GM18861 (cell line): ENCODE results near the gene DLGAP4.
"Not testable (repeated sequence)": the region's sequence is repeated elsewhere in the genome, so short reads cannot be mapped to it uniquely, and the experiment has no call there.

Source experiments
- ATAC-seq: cut with Tn5 transposase; IDR thresholded peaks from one replicate; pipeline ENCODE4 v1.9.1; 2021; ENCODE audit not compliant: unreplicated experiment

Gene DLGAP4

DNA sequence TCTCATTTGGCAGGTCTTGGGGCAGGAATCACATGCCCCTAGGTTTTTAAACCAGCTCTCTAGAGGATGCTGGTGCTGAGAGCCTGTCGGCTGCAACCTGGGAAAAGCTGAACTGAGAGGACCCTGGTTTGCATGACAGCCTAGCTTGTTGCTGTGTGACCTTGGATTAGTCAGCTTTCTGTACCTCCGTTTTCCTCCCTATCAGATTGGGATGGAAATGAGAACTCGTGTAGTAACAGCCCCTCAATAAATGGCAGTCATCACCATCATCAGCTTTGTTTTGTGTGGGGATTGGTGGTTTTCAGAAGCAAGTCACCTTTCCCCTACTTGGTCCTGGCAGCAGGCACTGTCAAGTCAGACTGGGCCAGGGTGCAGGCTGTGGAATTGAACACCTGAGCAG is 159.9 kb downstream of the DLGAP4 start:
- no peak for ATAC-seq

DNA sequence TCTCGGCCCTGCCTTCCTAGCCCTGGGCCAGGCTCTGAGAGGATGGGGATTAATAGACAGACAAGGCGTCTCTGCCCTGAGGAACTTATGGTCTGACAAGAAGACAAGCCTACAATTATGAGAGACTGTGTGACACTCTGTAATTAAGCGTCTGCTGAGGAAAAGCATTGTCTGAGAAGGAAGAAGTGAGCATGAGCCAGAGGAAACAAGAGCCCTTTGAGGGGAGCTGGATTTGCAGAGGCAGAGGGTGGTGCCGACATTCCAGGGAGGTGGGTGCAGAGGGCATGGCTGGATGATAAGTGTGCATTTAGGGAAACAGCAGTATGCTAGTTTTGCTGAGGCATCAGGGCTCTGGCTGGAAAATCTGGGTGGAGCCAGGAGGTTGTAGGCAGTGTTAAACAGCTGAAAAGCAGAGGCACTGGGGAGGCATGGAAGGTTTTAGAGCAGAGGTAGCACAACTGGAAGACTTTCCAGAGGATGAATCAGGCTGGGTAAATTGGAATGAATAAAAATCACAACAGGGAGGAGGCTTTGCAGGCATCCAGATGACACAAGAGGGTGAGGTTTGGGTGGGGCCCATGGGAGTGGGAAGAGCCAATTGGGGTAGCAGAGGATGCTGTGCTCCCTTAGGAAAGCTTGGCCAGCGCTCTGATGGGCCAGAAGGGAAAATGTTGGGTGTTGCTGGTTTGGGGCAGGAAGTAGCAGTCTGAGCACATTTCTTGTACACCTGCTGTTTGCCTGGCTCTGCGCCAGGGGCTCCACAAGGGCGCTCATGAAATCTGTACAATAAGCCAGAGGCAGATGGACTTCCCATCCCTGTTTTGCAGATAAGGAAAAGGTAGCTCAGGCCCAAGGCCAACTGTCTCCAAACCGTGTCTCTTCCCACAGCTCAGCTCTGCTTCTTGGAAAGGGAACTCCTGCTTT is 161.2 kb downstream of the DLGAP4 start:
- ATAC-seq: no peak

DNA sequence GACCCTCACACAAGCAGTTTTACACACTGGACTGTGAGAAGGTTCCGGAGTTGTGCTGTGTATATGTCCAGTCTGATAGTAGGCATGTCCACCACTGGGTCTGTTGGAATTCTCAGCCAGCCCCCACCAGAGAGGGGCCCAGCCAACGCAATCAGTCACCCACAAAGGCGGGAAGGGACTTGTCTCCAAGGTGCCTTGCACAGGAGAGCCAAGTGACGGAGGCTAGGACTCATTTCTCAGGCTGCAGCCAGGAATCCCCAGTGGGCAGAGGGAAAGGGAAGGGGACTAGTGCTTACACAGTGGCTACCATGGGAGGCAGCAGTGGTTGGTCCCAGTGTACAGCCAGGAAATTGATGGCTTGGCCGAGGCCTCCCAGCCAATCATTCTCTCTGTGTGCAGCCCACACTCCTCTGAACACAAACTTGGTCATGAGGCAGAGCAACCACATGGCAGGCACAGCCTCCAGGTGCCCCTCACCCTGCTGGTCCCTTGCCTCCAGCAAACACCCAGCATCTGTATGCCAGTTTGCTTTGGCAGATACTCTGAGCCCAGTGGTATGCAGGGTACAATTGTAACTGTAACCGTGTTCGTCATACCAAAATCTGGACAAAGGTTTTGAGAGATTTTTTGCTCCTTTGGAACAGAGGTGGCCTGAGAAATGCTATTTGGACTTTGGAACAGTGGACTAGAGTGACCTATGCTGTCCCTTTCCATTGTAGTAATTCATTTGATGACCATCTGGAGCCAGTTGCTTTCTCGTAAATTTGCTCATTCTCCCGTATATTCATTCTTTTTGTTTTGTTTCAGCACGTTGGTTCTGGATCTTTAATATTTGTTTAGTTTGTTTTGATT is 162.2 kb downstream of the DLGAP4 start:
- ATAC-seq: no peak

DNA sequence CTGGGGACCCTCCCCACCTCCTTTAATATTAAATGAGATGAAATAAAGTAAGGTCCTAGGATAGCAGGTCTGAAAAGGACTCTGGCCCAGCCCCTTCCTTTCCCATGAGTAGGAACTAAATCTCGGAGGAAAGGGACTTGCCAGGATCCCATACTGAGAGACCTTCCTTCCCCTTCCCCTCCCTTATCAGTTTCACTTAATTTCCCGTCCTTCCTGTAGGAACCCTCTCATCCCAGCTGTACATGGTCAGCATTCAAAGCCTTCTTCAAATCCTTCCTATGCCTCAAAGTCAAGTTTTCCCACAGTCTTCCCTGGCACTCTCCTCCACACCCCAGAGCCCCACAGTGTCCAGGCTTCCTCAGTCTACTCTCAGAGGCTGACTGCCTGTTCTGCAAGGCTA is 163.8 kb downstream of the DLGAP4 start:
- ATAC-seq: no peak

DNA sequence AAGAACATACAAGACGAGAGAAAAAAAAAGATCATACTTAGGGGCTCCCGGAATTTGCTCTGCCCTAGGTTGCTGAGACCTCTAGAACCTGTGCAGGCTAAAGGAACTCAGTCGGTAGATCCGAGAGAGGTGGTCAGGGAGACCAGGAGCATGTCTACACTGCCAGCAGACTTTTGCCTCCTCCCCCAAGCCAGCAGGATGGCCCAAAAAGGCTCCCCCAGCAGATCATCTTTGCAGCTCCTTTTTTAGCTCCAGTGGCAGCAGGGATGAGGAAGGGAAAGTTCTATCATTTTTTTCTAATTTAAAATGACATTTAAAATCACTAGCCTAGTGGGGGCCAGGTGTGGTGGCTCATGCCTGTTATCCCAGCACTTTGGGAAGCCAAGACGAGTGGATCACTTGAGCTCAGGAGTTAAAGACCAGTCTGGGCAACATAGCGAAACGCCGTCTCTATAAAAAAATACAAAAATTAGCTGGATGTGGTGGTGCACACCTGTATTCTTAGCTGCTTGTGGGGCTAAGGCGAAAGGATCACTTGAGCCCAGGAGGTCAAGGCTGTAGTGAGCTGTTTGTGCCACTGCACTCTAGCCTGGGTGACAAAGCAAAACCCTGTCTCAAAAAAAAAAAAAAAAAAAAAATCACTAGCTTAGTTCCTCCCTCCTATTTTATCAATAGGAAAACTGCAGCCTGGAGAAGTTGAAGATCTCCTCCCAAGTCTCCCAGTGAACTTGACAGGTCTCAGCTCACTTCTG is 165.9 kb downstream of the DLGAP4 start:
- ATAC-seq: no peak

DNA sequence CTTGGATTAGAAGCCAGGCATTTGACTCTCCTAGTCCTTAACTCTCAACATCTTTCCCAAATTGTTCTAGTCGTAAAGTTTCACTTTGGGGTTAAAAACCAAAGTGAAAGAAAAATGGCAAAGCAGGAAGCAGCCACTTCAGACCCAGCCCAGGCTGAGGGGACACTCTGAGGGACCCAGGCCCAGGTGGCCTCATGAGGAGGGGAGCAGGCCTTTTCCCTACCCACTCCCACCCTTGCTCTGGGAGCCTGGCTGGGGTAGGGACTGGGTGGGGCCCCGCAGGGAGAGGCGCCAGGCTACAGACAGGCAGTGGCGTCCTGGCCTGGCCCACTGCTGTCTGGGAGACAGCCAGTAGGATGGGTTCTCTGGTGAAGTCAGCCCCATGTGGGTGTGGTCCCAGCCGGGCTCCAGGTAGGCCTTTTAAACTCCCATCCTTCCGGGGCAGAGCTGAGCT is 166.5 kb downstream of the DLGAP4 start:
- no peak for ATAC-seq

DNA sequence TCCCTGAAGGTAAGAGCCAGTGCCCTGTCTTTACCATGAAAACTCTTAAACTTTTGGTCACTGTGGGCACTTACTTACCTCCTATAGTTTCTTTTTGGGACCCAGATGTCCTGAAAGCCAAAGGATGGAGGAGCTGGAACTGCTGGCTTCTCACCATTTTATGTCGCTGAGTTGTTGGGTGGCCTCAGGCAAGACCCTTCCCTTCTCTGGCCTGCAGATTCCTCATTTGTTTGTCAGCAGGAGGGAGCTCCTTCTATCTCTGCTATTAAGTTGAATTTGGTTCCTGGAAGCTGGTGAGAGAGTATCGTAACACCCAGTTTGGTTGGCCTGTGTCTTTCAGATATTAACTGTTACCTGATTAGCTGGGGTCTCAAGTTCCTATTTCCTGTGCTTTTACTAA is 167.0 kb downstream of the DLGAP4 start:
- no peak for ATAC-seq

DNA sequence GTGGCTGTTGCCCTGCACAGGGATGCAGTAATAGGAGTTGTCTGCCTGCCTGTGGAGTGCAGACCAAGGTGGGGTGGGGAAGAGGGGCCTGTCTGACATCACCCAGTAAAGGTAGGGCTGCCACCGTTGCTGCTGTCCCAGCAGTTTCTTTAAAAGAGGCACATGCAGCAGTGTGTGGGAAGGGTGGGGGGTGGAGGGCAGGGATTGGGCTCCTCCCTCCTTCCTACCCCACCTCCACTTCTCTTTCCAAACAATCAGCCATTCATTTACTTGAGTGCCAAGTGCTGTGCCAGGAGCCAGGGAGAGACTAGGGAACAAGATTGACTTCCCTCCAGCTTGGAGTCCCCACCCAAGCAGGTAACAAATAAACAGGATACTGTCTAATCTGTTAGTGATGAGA is 168.4 kb downstream of the DLGAP4 start:
- ATAC-seq: no peak

DNA sequence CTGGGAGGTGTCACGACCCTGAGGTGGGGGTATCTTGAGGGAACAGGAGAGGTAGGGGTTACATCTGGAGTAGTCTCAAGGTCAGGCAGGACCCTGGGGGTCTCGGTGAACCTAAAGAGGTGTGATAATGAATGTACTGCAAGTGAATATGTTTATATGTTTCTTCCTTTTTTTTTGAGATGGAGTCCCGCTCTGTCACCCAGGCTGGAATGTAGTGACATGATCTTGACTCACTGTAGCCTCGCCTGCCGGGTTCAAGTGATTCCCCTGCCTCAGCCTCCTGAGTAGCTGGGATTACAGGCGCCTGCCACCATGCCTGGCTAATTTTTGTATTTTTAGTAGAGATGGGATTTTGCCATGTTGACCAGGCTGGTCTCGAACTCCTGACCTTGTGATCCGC is 168.9 kb downstream of the DLGAP4 start:
- not testable (repeated sequence) for ATAC-seq

DNA sequence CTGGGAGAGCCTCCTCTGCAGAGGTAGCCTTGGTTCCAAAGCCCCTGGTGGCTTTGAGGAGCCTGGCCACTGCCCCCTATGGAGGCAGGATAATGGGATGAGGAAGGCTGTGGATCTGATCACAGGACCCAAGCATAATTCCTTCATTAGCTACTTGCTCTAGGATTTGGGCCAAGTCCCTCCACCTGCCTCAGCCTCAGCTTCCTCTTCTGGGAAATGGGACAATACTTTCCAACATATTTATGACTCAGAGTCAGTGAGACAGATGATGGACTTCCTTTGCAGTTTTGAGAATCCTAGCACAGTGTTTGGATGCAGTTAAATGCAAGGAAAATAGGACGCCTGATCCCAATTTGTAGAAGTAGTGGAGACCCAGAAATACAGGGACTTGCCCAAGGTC is 171.3 kb downstream of the DLGAP4 start:
- ATAC-seq: no peak

DNA sequence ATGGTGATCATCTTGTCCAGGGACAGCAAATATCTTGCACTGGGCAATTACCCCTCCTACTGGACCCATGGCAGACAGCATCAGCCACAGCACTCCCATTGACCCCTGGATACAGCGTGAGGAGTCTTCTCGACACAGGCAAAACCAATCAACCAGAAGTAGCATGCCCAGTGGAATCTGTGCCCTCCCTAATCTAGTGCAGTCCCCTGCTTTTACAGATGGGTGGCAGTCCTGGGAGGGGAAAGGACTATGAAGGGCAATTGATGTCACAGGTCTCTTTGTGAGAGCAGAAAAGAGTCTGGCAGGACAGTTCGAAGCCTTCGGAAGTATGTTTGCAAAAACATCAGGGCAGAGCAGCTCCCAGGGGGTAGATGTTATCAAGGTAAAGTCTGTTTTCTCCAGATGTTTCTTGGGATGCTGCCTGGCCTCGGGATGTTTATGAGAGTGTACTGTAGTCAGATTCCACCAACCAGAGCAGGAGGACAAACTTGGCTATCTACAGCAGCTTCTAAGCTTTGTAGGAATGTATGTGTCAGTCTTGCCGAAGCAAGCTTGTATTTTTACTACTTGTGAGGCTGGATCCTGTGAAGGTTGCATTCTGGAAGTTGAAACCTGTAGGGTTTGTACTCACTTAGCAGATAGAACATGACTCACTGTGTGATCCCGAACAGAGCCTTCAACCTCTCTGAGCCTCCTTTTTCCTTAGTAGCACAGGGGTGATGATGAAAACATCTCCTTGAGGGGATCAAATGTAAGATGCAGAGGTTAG is 172.2 kb downstream of the DLGAP4 start:
- ATAC-seq: no peak

DNA sequence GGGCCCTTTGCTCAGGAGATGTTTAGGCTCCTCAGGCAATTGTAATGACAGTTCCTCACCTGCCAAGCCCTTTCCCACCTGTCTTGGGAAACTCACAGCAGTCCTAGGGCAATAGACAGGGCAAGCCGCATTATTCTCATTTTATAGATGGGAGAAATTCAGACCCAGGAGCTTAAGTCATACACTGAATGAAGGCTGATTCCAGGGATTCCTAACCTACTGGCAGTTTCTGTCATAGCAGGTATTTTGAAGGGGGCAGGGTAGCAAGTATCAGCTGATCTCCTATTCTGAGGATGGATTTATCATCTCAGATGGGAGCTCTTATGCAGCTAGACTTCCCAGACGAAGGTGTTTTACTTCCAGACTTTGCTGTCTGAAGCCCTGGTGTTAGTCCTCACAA is 173.8 kb downstream of the DLGAP4 start:
- no peak for ATAC-seq

DNA sequence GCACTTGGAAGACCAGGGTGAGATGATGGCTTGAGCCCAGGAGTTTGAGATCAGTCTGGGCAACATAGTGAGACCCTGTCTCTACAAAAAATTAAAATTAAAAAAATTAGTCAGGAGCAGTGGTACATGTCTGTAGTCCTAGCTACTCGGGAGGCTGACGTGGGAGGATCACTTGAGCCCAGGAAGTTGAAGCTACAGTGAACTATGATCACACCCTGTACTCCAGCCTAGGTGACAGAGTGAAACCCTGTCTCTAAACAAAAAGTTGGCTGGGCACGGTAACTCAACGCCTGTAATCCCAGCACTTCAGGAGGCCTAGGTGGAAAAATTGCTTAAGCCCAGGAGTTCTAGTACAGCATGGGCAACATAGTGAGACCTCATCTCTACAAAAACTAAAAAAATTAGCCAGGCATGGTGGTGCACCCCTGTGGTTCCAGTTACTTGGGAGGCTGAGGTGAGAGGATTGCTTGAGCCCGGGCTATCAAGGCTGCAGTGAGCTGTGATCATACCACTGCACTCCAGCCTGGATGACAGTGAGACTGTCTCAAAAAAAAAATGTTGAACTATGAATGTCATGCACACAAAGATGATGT is 174.4 kb downstream of the DLGAP4 start:
- ATAC-seq: no peak

DNA sequence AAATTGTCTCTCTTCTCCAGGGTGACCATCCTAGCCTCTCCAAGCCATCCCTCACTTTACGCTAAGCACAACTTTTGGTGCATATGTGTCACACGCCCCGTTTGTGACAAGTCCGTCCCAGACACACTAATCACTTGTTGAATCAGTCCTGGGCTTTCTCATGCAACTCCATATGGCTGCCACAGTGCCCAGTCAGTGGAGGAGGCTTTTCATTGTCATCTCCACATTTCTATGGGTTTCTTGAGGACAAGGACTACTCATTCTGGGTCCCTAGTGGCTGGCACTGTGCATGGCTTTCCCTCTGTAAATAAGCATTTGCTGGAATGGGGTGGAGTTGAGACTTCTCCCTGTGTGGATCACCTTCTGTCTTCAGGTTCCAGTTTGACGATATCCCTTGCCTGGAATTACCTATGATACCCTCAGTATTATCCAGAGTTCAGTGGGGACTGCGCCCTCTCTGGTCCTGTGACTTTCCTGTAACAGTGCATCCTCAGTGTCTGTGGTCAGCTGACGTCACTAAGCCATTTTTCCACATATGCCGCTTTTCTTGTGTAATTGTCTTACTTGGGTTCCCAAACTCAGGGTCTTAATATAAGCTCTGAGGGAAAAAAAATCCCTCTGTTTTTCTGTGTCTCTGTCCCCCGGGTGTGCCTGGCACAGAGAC is 175.4 kb downstream of the DLGAP4 start:
- ATAC-seq: no peak

DNA sequence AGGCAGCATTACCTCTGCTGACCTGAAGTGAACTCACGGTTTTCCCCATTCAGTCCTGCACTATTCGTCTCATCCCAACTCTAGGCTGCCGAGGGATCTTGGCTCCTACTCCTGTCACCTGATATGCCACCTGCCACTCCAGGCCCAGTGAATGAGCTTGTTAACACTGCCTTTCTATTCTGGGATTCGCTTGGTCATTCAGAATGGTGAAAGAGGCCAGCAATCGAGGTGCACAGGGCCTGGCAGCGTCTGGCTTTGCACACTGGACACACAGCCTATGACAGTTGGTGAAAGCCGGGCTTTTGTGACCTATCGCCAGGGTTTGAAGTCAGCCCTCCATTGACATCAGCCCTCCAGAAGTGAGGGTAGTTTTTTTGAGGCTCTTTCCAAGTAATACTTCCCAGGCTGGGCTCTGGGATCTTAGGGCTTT is 175.9 kb downstream of the DLGAP4 start:
- no peak for ATAC-seq

DNA sequence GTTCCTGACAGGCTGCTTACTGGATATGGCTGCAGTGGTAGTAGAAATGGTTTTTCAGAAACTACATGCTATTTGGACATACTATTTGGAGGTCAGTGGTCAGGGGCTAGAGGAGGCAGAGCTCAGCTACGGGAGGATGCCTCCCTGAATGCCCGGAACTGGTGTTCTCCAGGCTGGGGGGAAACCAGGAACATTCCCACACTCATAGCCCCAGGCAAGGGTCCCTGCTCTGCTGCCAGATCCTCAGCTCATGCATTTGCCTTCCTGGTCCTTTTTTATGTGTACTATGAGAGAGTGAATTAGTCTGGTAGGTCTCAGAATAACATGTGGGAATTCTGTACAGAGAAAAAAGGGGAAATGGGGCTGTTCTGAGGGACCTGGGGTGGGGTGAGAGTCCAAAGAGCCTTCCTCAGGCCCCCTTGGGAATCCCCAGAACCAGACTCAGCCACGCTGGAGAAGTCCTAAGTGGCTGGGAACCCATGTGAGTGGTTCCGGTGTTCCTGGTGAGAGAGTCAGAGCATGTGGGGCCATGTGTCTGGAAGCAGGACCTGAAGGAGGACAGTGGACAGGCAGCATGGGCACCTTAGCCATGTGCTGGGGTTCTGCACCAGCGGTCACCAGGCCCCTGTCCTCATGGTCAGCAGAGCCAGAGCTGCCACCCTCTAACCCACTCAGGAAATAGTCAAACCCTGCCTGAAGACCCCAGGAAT is 177.2 kb downstream of the DLGAP4 start:
- no peak for ATAC-seq

DNA sequence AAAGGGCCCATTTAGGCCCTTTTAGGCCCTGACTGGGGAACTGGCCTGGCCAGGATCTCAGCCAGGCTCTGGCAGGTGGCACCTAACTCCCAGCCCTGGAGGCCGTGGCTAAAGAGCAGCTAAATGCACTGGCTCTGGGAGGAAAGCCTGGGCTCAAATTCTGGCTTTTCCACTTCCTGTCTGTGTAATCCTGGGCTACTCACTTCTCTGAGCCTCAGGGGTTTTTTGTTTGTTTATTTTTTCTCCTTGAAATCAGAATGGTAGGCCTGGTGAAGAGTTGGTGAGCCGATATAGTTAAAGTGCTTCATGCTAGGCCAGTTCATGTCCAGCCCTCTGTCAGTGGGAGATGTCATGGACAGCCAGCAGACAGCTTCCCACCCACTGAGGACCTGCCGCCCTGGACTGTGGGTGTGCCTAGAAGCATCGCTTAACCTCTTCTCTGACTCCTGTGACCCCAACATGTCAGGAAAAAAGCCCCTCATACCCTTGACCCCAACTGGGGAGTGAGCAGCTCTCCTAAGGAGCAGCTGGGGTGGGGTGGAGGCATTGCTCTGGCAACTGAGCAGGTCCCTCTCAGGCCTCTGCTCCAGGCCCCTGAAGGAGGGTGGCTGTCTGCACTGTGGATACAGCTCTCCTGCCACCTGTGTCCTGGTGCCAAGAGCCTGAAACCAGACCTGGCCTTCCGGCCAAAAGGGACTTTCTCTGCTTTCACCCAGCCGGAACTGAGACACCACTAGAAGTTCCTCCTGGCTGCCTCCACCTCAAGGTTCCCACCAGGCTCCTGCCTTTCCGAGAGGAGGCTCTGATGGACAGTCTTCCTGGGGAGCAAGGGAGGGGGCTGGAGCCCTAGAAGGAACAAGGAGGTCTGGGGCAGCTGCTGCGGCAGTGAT is 178.0 kb downstream of the DLGAP4 start:
- no peak for ATAC-seq

DNA sequence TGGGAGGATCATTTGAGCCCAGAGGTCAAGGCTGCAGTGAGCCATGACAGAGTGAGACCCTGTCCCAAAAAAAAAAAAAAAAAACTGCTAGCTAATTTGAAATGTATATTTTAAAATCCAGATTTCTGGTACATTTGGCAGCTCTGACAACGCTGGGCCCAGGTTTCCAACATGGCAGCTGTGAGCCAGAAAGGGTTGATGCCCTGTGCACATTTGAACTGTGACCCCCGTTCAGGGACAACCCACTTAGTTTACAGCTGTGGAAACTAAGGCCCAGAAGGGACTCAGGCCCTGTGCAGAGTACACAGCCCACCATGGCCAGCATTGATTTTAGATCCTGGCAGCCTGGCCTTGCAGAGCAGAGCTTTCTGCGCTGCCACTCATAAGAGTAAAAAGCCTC is 179.1 kb downstream of the DLGAP4 start:
- ATAC-seq: no peak
